HEK293 (cell line): Measurements from ENCODE around the gene NMNAT3.

Source experiments
- CTCF ChIA-PET: fragments of 350-600 bp; formaldehyde crosslinking; extraction: SDS; loops from one replicate; lab custom pipeline; 2021; ENCODE audit warnings: antibody characterized with exemption; lab: Yijun Ruan, JAX
- POLR2A ChIA-PET: fragments of 300-600 bp; formaldehyde crosslinking; extraction: SDS; loops from one replicate; lab custom pipeline; 2020; ENCODE audit warnings: antibody characterized with exemption, inconsistent platforms; lab: Yijun Ruan, JAX
- H3K27ac ChIP-seq: fragments of 200-500 bp; sonication (Bioruptor generic); 2 replicates; pipeline ENCODE4 v1.5.1; 2014; ENCODE audit warnings: low read depth, low read length, control low read depth, inconsistent platforms; ENCODE audit errors: extremely low read depth
- H3K36me3 ChIP-seq, 2 experiments: fragments of 200-500 bp in 1 of 2; sonication (Bioruptor generic) in 1 of 2; 1 replicate in 1 of 2; 2 replicates in 1 of 2; pipeline ENCODE4 v1.5.1; 2014 to 2017; ENCODE audit warnings: inconsistent platforms in 2 of 2, low read length in 2 of 2; ENCODE audit not compliant: control insufficient read depth in 2 of 2, insufficient read depth in 1 of 2
- H3K4me1 ChIP-seq: fragments of 200-500 bp; sonication (Bioruptor generic); 2 replicates; pipeline ENCODE4 v1.5.1; 2014; ENCODE audit warnings: mild to moderate bottlenecking, low read length, inconsistent platforms; ENCODE audit not compliant: control insufficient read depth, insufficient read depth
- H3K4me3 ChIP-seq: 2 replicates; pipeline ENCODE4 v1.5.1; 2011; ENCODE audit warnings: low read depth, mild to moderate bottlenecking, control low read depth, low read length, moderate library complexity
- H3K9me3 ChIP-seq: fragments of 200-500 bp; sonication (Bioruptor generic); 2 replicates; pipeline ENCODE4 v1.5.1; 2014; ENCODE audit warnings: low read depth, low read length, inconsistent platforms; ENCODE audit not compliant: control insufficient read depth, insufficient read depth
- YY1 ChIP-seq: fragments of 450-650 bp; formaldehyde crosslinking; IDR thresholded peaks from 2 replicates; pipeline ENCODE4 v1.5.1; 2018; ENCODE audit warnings: missing biosample characterization, missing genetic modification characterization
- ZFP37 ChIP-seq: fragments of 450-650 bp; formaldehyde crosslinking; IDR thresholded peaks from 2 replicates; pipeline ENCODE4 v1.5.1; 2016; ENCODE audit warnings: missing biosample characterization, missing genetic modification characterization
- ZNF19 ChIP-seq: fragments of 450-650 bp; formaldehyde crosslinking; IDR thresholded peaks from 2 replicates; pipeline ENCODE4; 2016; ENCODE audit warnings: missing biosample characterization, missing genetic modification characterization, low read depth
- ZNF223 ChIP-seq: fragments of 450-650 bp; formaldehyde crosslinking; IDR thresholded peaks from 2 replicates; pipeline ENCODE4 v1.5.1; 2016; ENCODE audit warnings: missing biosample characterization, missing genetic modification characterization
- ZNF354C ChIP-seq: fragments of 450-650 bp; formaldehyde crosslinking; IDR thresholded peaks from 2 replicates; pipeline ENCODE4 v1.5.1; 2016; ENCODE audit warnings: missing biosample characterization, missing genetic modification characterization, low read depth, borderline replicate concordance
- ZNF391 ChIP-seq: fragments of 450-650 bp; formaldehyde crosslinking; IDR thresholded peaks from 2 replicates; pipeline ENCODE4 v1.5.1; 2016; ENCODE audit warnings: low read depth, missing biosample characterization, missing genetic modification characterization, borderline replicate concordance
- ZNF624 ChIP-seq: fragments of 450-650 bp; formaldehyde crosslinking; IDR thresholded peaks from 2 replicates; pipeline ENCODE4 v1.5.1; 2017; ENCODE audit warnings: missing biosample characterization, missing genetic modification characterization
- ZNF664 ChIP-seq: fragments of 450-650 bp; formaldehyde crosslinking; IDR thresholded peaks from 2 replicates; pipeline ENCODE4 v1.5.1; 2016; ENCODE audit warnings: missing biosample characterization, missing genetic modification characterization
- ZNF707 ChIP-seq: fragments of 450-650 bp; formaldehyde crosslinking; IDR thresholded peaks from 2 replicates; pipeline ENCODE4 v1.5.1; 2016; ENCODE audit warnings: missing biosample characterization, missing genetic modification characterization
- TF ChIP-seq, protein P1 (sequence below): sonication (generic); formaldehyde crosslinking; IDR thresholded peaks from 2 replicates; pipeline ENCODE4 v1.8.1; 2022; ENCODE audit warnings: mild to moderate bottlenecking, moderate library complexity, missing genetic modification reagents
- TF ChIP-seq, protein P2 (sequence below): fragments of 450-650 bp; formaldehyde crosslinking; IDR thresholded peaks from 2 replicates; pipeline ENCODE4 v1.5.1; 2016; ENCODE audit warnings: missing biosample characterization, missing genetic modification characterization
- TF ChIP-seq, protein P3 (sequence below): fragments of 450-650 bp; formaldehyde crosslinking; IDR thresholded peaks from 2 replicates; pipeline ENCODE4 v1.5.0; 2017; ENCODE audit warnings: missing biosample characterization, missing genetic modification characterization, borderline replicate concordance
- TF ChIP-seq, protein P4 (sequence below): fragments of 450-650 bp; formaldehyde crosslinking; IDR thresholded peaks from 2 replicates; pipeline ENCODE4 v1.5.1; 2016; ENCODE audit warnings: missing biosample characterization, missing genetic modification characterization
- TF ChIP-seq, protein P5 (sequence below): fragments of 450-650 bp; formaldehyde crosslinking; optimal IDR thresholded peaks from 2 replicates; pipeline ENCODE3; 2016; ENCODE audit warnings: missing biosample characterization, mild to moderate bottlenecking, missing genetic modification characterization
- TF ChIP-seq, protein P6 (sequence below): fragments of 450-650 bp; formaldehyde crosslinking; IDR thresholded peaks from 2 replicates; pipeline ENCODE4 v1.5.1; 2016; ENCODE audit warnings: missing biosample characterization, missing genetic modification characterization
- TF ChIP-seq, protein P7 (sequence below): fragments of 450-650 bp; formaldehyde crosslinking; IDR thresholded peaks from 2 replicates; pipeline ENCODE4 v1.5.1; 2016; ENCODE audit warnings: missing biosample characterization, missing genetic modification characterization

Gene NMNAT3

DNA sequence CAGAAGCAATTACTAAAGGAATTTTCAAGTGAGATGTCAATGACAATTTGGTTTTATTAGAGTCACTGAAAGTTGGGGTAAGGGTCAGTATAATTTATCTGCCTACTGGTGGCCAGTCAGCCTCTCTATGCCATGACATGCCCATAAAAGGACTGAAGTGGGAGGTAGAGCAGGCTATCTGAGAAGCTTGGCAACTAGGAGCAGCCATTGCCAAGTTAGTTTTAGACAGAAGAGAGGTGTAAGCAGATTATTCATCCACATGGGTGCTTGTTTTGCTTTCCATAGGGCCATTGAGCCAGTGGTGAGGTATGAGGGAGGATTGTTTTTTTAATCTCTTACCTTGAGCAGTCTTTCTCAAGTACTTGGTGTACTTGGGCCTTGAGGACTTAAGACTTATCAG is 130.1 kb downstream of the NMNAT3 start:
- H3K9me3 ChIP-seq = no peaks in the 10 kb centered on the region
- no peaks in the 10 kb centered on the region for H3K36me3 ChIP-seq
- TF ChIP-seq, protein P1, sequence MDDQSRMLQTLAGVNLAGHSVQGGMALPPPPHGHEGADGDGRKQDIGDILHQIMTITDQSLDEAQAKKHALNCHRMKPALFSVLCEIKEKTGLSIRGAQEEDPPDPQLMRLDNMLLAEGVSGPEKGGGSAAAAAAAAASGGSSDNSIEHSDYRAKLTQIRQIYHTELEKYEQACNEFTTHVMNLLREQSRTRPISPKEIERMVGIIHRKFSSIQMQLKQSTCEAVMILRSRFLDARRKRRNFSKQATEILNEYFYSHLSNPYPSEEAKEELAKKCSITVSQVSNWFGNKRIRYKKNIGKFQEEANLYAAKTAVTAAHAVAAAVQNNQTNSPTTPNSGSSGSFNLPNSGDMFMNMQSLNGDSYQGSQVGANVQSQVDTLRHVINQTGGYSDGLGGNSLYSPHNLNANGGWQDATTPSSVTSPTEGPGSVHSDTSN (CRISPR knock-in tag) = no peak
- TF ChIP-seq ZNF354C = no peak
- TF ChIP-seq, protein P2, sequence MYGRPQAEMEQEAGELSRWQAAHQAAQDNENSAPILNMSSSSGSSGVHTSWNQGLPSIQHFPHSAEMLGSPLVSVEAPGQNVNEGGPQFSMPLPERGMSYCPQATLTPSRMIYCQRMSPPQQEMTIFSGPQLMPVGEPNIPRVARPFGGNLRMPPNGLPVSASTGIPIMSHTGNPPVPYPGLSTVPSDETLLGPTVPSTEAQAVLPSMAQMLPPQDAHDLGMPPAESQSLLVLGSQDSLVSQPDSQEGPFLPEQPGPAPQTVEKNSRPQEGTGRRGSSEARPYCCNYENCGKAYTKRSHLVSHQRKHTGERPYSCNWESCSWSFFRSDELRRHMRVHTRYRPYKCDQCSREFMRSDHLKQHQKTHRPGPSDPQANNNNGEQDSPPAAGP (tag by site-specific recombination) = no peak
- TF ChIP-seq, protein P3, sequence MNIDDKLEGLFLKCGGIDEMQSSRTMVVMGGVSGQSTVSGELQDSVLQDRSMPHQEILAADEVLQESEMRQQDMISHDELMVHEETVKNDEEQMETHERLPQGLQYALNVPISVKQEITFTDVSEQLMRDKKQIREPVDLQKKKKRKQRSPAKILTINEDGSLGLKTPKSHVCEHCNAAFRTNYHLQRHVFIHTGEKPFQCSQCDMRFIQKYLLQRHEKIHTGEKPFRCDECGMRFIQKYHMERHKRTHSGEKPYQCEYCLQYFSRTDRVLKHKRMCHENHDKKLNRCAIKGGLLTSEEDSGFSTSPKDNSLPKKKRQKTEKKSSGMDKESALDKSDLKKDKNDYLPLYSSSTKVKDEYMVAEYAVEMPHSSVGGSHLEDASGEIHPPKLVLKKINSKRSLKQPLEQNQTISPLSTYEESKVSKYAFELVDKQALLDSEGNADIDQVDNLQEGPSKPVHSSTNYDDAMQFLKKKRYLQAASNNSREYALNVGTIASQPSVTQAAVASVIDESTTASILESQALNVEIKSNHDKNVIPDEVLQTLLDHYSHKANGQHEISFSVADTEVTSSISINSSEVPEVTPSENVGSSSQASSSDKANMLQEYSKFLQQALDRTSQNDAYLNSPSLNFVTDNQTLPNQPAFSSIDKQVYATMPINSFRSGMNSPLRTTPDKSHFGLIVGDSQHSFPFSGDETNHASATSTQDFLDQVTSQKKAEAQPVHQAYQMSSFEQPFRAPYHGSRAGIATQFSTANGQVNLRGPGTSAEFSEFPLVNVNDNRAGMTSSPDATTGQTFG (tag by site-specific recombination) = no peak
- TF ChIP-seq, protein P4, sequence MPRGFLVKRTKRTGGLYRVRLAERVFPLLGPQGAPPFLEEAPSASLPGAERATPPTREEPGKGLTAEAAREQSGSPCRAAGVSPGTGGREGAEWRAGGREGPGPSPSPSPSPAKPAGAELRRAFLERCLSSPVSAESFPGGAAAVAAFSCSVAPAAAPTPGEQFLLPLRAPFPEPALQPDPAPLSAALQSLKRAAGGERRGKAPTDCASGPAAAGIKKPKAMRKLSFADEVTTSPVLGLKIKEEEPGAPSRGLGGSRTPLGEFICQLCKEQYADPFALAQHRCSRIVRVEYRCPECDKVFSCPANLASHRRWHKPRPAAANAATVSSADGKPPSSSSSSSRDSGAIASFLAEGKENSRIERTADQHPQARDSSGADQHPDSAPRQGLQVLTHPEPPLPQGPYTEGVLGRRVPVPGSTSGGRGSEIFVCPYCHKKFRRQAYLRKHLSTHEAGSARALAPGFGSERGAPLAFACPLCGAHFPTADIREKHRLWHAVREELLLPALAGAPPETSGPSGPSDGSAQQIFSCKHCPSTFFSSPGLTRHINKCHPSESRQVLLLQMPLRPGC (tag by site-specific recombination) = no peak
- TF ChIP-seq ZFP37 = no peak
- TF ChIP-seq, protein P5, sequence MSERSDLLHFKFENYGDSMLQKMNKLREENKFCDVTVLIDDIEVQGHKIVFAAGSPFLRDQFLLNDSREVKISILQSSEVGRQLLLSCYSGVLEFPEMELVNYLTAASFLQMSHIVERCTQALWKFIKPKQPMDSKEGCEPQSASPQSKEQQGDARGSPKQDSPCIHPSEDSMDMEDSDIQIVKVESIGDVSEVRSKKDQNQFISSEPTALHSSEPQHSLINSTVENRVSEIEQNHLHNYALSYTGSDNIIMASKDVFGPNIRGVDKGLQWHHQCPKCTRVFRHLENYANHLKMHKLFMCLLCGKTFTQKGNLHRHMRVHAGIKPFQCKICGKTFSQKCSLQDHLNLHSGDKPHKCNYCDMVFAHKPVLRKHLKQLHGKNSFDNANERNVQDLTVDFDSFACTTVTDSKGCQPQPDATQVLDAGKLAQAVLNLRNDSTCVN (tag by site-specific recombination) = no peak
- no peak for TF ChIP-seq ZNF707 (tag by site-specific recombination)
- no peak for TF ChIP-seq ZNF391 (tag by site-specific recombination)
- TF ChIP-seq ZNF19 (tag by site-specific recombination) = no peak
- TF ChIP-seq ZNF624 (tag by site-specific recombination) = no peak
- TF ChIP-seq, protein P6, sequence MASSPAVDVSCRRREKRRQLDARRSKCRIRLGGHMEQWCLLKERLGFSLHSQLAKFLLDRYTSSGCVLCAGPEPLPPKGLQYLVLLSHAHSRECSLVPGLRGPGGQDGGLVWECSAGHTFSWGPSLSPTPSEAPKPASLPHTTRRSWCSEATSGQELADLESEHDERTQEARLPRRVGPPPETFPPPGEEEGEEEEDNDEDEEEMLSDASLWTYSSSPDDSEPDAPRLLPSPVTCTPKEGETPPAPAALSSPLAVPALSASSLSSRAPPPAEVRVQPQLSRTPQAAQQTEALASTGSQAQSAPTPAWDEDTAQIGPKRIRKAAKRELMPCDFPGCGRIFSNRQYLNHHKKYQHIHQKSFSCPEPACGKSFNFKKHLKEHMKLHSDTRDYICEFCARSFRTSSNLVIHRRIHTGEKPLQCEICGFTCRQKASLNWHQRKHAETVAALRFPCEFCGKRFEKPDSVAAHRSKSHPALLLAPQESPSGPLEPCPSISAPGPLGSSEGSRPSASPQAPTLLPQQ = no peak
- TF ChIP-seq, protein P7, sequence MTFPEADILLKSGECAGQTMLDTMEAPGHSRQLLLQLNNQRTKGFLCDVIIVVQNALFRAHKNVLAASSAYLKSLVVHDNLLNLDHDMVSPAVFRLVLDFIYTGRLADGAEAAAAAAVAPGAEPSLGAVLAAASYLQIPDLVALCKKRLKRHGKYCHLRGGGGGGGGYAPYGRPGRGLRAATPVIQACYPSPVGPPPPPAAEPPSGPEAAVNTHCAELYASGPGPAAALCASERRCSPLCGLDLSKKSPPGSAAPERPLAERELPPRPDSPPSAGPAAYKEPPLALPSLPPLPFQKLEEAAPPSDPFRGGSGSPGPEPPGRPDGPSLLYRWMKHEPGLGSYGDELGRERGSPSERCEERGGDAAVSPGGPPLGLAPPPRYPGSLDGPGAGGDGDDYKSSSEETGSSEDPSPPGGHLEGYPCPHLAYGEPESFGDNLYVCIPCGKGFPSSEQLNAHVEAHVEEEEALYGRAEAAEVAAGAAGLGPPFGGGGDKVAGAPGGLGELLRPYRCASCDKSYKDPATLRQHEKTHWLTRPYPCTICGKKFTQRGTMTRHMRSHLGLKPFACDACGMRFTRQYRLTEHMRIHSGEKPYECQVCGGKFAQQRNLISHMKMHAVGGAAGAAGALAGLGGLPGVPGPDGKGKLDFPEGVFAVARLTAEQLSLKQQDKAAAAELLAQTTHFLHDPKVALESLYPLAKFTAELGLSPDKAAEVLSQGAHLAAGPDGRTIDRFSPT (tag by site-specific recombination) = no peak
- TF ChIP-seq ZNF223 = no peak
- TF ChIP-seq YY1 (tag by site-specific recombination) = no peak
- no peak for TF ChIP-seq ZNF664 (tag by site-specific recombination)
- TF ChIP-seq, all 188 proteins: peak for 0
- Histone ChIP-seq H3K4me3 (no peak overlapping the region), H3K27ac (no peak overlapping the region), H3K4me1 (no peaks in the 10 kb centered on the region)
- POLR2A ChIA-PET = no interaction called here
- CTCF ChIA-PET = interaction anchor here (1.0 kb wide), 1 partner anchor 11 kb away, joined by 3 read pairs; no protein-coding TSS in a partner anchor
